ENCODE results near the gene DVL3. TPM values are rescaled to one million over a fixed set of nuclear protein-coding genes. Genes with fewer than 3 reads are reported as not detected.
A peak's percentile ranks its signal among the peaks of the same experiment; 100 is the strongest.

DVL3 gene
- total RNA-seq, 1 donor from 2014 or later = 213 TPM

GRCh38 chr3:184126006-184126405 is 29.2 kb upstream of the DVL3 start:
- Mint-ChIP-seq H3K27me3 (ENCODE audit: unreplicated experiment) (peaks cover 2% of the 10 kb centered on the region), H3K4me3 (ENCODE audit: unreplicated experiment) (no peak overlapping the region), H3K9me3 (ENCODE audit: unreplicated experiment) (no peaks in the 10 kb centered on the region), H3K36me3 (ENCODE audit: unreplicated experiment) (no peaks in the 10 kb centered on the region), H3K4me1 (ENCODE audit: low read depth, unreplicated experiment) (no peaks in the 10 kb centered on the region), H3K27ac (ENCODE audit: unreplicated experiment) (no peak overlapping the region)
- no peak for TF ChIP-seq CTCF (IDR thresholded peaks at IDR 0.05; ENCODE audit: partially characterized antibody, unreplicated experiment)
- no peak for DNase-seq

GRCh38 chr3:184129012-184129411 is 26.2 kb upstream of the DVL3 start:
- peak; percentile 24 for TF ChIP-seq CTCF (IDR thresholded peaks at IDR 0.05; ENCODE audit: partially characterized antibody, unreplicated experiment)
- peak; percentile 33 for DNase-seq
- Mint-ChIP-seq H3K36me3 (ENCODE audit: unreplicated experiment) (no peaks in the 10 kb centered on the region), H3K27ac (ENCODE audit: unreplicated experiment) (no peak overlapping the region), H3K4me1 (ENCODE audit: low read depth, unreplicated experiment) (peaks cover 2% of the 10 kb centered on the region), H3K4me3 (ENCODE audit: unreplicated experiment) (no peak overlapping the region), H3K9me3 (ENCODE audit: unreplicated experiment) (no peaks in the 10 kb centered on the region), H3K27me3 (ENCODE audit: unreplicated experiment) (peaks cover 2% of the 10 kb centered on the region)

GRCh38 chr3:184132945-184133344 is 22.2 kb upstream of the DVL3 start:
- Mint-ChIP-seq H3K4me1 (ENCODE audit: low read depth, unreplicated experiment) (peaks cover 9% of the 10 kb centered on the region), H3K27me3 (ENCODE audit: unreplicated experiment) (peaks cover 2% of the 10 kb centered on the region), H3K9me3 (ENCODE audit: unreplicated experiment) (peaks cover 8% of the 10 kb centered on the region), H3K36me3 (ENCODE audit: unreplicated experiment) (no peaks in the 10 kb centered on the region), H3K4me3 (ENCODE audit: unreplicated experiment) (no peak overlapping the region), H3K27ac (ENCODE audit: unreplicated experiment) (no peak overlapping the region)
- DNase-seq = no peak
- no peak for TF ChIP-seq CTCF (IDR thresholded peaks at IDR 0.05; ENCODE audit: partially characterized antibody, unreplicated experiment)

- Mint-ChIP-seq H3K27ac (ENCODE audit: unreplicated experiment) (peak overlapping the region; percentile 59), H3K27me3 (ENCODE audit: unreplicated experiment) (no peaks in the 10 kb centered on the region), H3K4me3 (ENCODE audit: unreplicated experiment) (peak overlapping the region; percentile 94), H3K9me3 (ENCODE audit: unreplicated experiment) (peaks cover 8% of the 10 kb centered on the region), H3K4me1 (ENCODE audit: low read depth, unreplicated experiment) (peaks cover 9% of the 10 kb centered on the region), H3K36me3 (ENCODE audit: unreplicated experiment) (no peaks in the 10 kb centered on the region)
- TF ChIP-seq CTCF (IDR thresholded peaks at IDR 0.05; ENCODE audit: partially characterized antibody, unreplicated experiment) = no peak
- peak; percentile 82 for DNase-seq
These were observed 21.1 kb upstream of the DVL3 start for GRCh38 chr3:184133840-184134745.

- TF ChIP-seq CTCF (IDR thresholded peaks at IDR 0.05; ENCODE audit: partially characterized antibody, unreplicated experiment) = no peak
- Mint-ChIP-seq H3K4me1 (ENCODE audit: low read depth, unreplicated experiment) (peaks cover 9% of the 10 kb centered on the region), H3K27ac (ENCODE audit: unreplicated experiment) (peak overlapping the region; percentile 89), H3K4me3 (ENCODE audit: unreplicated experiment) (peak overlapping the region; percentile 94), H3K27me3 (ENCODE audit: unreplicated experiment) (no peaks in the 10 kb centered on the region), H3K9me3 (ENCODE audit: unreplicated experiment) (peaks cover 8% of the 10 kb centered on the region), H3K36me3 (ENCODE audit: unreplicated experiment) (no peaks in the 10 kb centered on the region)
- DNase-seq = no peak
These were observed 20.4 kb upstream of the DVL3 start for GRCh38 chr3:184134746-184135148.

Data from glutamatergic neuron (in vitro differentiated cells).